ENCODE measurements around the gene PNMT.
A peak's percentile ranks its signal among the peaks of the same experiment; 100 is the strongest.

The PNMT gene

GRCh38 chr17:39687101-39687545 lies 18.9 kb downstream of the PNMT start:
- Histone ChIP-seq H3K27me3 (no peaks in the 10 kb centered on the region), H3K4me3 (ENCODE audit: low read depth, low read length) (peak overlapping the region; percentile 94), H3K9me3 (no peaks in the 10 kb centered on the region), H3K4me1 (no peaks in the 10 kb centered on the region), H3K36me3 (no peaks in the 10 kb centered on the region; the same call in 1 of the 2 replicates)
- TF ChIP-seq, protein P1, sequence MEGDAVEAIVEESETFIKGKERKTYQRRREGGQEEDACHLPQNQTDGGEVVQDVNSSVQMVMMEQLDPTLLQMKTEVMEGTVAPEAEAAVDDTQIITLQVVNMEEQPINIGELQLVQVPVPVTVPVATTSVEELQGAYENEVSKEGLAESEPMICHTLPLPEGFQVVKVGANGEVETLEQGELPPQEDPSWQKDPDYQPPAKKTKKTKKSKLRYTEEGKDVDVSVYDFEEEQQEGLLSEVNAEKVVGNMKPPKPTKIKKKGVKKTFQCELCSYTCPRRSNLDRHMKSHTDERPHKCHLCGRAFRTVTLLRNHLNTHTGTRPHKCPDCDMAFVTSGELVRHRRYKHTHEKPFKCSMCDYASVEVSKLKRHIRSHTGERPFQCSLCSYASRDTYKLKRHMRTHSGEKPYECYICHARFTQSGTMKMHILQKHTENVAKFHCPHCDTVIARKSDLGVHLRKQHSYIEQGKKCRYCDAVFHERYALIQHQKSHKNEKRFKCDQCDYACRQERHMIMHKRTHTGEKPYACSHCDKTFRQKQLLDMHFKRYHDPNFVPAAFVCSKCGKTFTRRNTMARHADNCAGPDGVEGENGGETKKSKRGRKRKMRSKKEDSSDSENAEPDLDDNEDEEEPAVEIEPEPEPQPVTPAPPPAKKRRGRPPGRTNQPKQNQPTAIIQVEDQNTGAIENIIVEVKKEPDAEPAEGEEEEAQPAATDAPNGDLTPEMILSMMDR (IDR thresholded peaks at IDR 0.05; ENCODE audit: low read depth, low read length) = no peak
- no peak for DNase-seq

GRCh38 chr17:39687546-39688474 lies 19.6 kb downstream of the PNMT start, which contains the start of gene PGAP3:
Gene PGAP3 (minus strand): TSS chr17:39688057. CDS start chr17:39688014, 43 bp downstream.
- TF ChIP-seq, protein P1 (IDR thresholded peaks at IDR 0.05; ENCODE audit: low read depth, low read length) = no peak

GRCh38 chr17:39688475-39688835 lies 20.2 kb downstream of the PNMT start:
- H3K4me1 ChIP-seq = no peaks in the 10 kb centered on the region
- H3K4me3 ChIP-seq (ENCODE audit: low read depth, low read length) = peak overlapping the region; percentile 94
- DNase-seq = no peak
- no peaks in the 10 kb centered on the region for H3K27me3 ChIP-seq
- TF ChIP-seq, protein P1 (IDR thresholded peaks at IDR 0.05; ENCODE audit: low read depth, low read length) = no peak
- no peaks in the 10 kb centered on the region; the same call in 1 of the 2 replicates for H3K36me3 ChIP-seq
- H3K9me3 ChIP-seq = no peaks in the 10 kb centered on the region

More at GRCh38 chr17:39687546-39688474, 19.6 kb downstream of the PNMT start, which contains the start of gene PGAP3:
- H3K9me3 ChIP-seq = no peaks in the 10 kb centered on the region
- peak within 1 kb of the TSS; percentile 94 for H3K4me3 ChIP-seq (ENCODE audit: low read depth, low read length)
- H3K27me3 ChIP-seq = no peaks in the 10 kb centered on the region
- no peaks in the 10 kb centered on the region for H3K4me1 ChIP-seq
- no peaks in the 10 kb centered on the region; the same call in 1 of the 2 replicates for H3K36me3 ChIP-seq
- peak; percentile 96 for DNase-seq

DNA sequence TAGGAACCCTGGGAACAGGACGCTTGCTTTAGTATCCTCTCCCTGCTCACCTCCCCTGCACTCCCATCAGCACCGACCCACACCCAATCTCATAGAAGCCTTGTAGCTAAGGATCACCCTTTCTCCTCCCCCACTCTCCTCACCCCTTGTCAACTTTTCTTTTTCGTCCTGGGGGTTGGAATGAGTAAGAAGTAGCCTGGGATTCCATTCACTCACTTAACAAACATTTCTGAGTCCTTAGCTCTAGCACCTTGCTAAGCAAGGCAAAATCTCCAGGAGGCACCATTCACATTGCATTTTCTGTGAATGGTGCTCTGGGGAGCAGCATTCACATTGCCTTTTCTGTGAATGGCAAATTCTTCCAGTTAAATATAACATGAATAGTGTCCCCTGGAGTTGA lies 20.7 kb downstream of the PNMT start:
- no peaks in the 10 kb centered on the region for H3K4me1 ChIP-seq
- no peak for DNase-seq
- TF ChIP-seq, protein P1 (IDR thresholded peaks at IDR 0.05; ENCODE audit: low read depth, low read length) = no peak
- H3K9me3 ChIP-seq = no peaks in the 10 kb centered on the region
- H3K27me3 ChIP-seq = no peaks in the 10 kb centered on the region
- peak overlapping the region; percentile 94 for H3K4me3 ChIP-seq (ENCODE audit: low read depth, low read length)
- no peaks in the 10 kb centered on the region; the same call in 1 of the 2 replicates for H3K36me3 ChIP-seq

GRCh38 chr17:39694593-39694992 lies 26.3 kb downstream of the PNMT start:
- no peak overlapping the region for H3K4me3 ChIP-seq (ENCODE audit: low read depth, low read length)
- no peaks in the 10 kb centered on the region for H3K36me3 ChIP-seq
- H3K9me3 ChIP-seq = no peaks in the 10 kb centered on the region
- TF ChIP-seq, protein P1 (IDR thresholded peaks at IDR 0.05; ENCODE audit: low read depth, low read length) = no peak
- no peaks in the 10 kb centered on the region for H3K4me1 ChIP-seq
- no peak for DNase-seq
- H3K27me3 ChIP-seq = peaks cover 7% of the 10 kb centered on the region

DNA sequence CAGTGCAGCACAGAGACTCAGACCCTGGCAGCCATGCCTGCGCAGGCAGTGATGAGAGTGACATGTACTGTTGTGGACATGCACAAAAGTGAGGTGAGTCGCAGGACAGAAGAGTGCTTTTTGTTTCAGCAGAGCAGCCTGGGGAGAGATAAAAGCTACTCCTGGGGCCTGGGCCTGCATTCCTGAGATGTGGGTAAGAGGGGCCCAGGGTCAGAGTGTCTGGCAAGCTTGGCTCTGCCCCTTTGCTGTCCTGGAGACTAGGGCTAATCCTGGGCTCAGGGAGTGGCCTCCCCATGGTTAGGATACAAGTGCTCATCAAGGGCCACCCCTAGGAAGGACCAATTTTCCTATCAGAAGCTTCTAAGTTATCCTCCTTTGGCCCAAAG lies 26.8 kb downstream of the PNMT start:
- TF ChIP-seq, protein P1 (IDR thresholded peaks at IDR 0.05; ENCODE audit: low read depth, low read length) = no peak
- Histone ChIP-seq H3K9me3 (no peaks in the 10 kb centered on the region), H3K36me3 (no peaks in the 10 kb centered on the region), H3K4me3 (ENCODE audit: low read depth, low read length) (no peak overlapping the region), H3K4me1 (no peaks in the 10 kb centered on the region), H3K27me3 (peaks cover 12% of the 10 kb centered on the region)
- no peak for DNase-seq

All from BE2C (cell line).